Hepatic stellate cell (primary cell): ENCODE results near the gene MARCHF10.
A peak's percentile ranks its signal among the peaks of the same experiment; 100 is the strongest.

Source experiments
- DNase-seq: peaks from one replicate; pipeline ENCODE4 v3.0.0; 2011; ENCODE audit warnings: low spot score

Gene MARCHF10

GRCh38 chr17:62751060-62751691 is 56.9 kb downstream of the MARCHF10 start:
- DNase-seq = no peak

- no peak for DNase-seq
These were observed 57.5 kb downstream of the MARCHF10 start for GRCh38 chr17:62750631-62751051.

- DNase-seq = no peak
These were observed 58.2 kb downstream of the MARCHF10 start for GRCh38 chr17:62749926-62750325.

GRCh38 chr17:62746941-62747340 is 61.2 kb downstream of the MARCHF10 start:
- no peak for DNase-seq

GRCh38 chr17:62745806-62746205 is 62.3 kb downstream of the MARCHF10 start:
- no peak for DNase-seq

GRCh38 chr17:62744259-62744658 is 63.9 kb downstream of the MARCHF10 start:
- no peak for DNase-seq

GRCh38 chr17:62741290-62741689 is 66.8 kb downstream of the MARCHF10 start:
- DNase-seq = no peak

GRCh38 chr17:62739645-62740388 is 68.3 kb downstream of the MARCHF10 start:
- peak; percentile 37 for DNase-seq

GRCh38 chr17:62738281-62738680 is 69.8 kb downstream of the MARCHF10 start:
- DNase-seq = no peak

- no peak for DNase-seq
These were observed 70.6 kb downstream of the MARCHF10 start for GRCh38 chr17:62737513-62737912.

- DNase-seq = no peak
These were observed 73.0 kb downstream of the MARCHF10 start for GRCh38 chr17:62735044-62735651.

- no peak for DNase-seq
These were observed 76.0 kb downstream of the MARCHF10 start for GRCh38 chr17:62732125-62732524.

GRCh38 chr17:62727916-62728672 is 80.0 kb downstream of the MARCHF10 start:
- DNase-seq = no peak

GRCh38 chr17:62725791-62726249 is 82.3 kb downstream of the MARCHF10 start:
- DNase-seq = no peak

GRCh38 chr17:62724398-62725146 is 83.5 kb downstream of the MARCHF10 start:
- DNase-seq = no peak

- DNase-seq = no peak
These were observed 84.3 kb downstream of the MARCHF10 start for GRCh38 chr17:62723842-62724241.

GRCh38 chr17:62722625-62723024 is 85.5 kb downstream of the MARCHF10 start:
- DNase-seq = no peak

- no peak for DNase-seq
These were observed 87.8 kb downstream of the MARCHF10 start for GRCh38 chr17:62720126-62720850.

GRCh38 chr17:62719586-62719985 is 88.5 kb downstream of the MARCHF10 start:
- no peak for DNase-seq

GRCh38 chr17:62718429-62718828 is 89.7 kb downstream of the MARCHF10 start:
- peak; percentile 44 for DNase-seq

- DNase-seq = no peak
These were observed 90.2 kb downstream of the MARCHF10 start for GRCh38 chr17:62717889-62718288.
